Sigmoid colon (tissue), 7 donors: ENCODE results near the gene LDAF1. TPM values are rescaled to one million over a fixed set of nuclear protein-coding genes. Genes with fewer than 3 reads are reported as not detected.

ENCODE experiments used
- DNase-seq: peaks from one replicate; pipeline ENCODE4 v3.0.0-alpha.2; 2019
- H3K27ac ChIP-seq, 4 donors: fragments of 200-600 bp; sonication (generic); one replicate each; pipeline ENCODE4 v1.5.1; 2016 to 2019; ENCODE audit warnings: mild to moderate bottlenecking in 1 of 4
- H3K27me3 ChIP-seq, 3 donors: fragments of 200-600 bp; sonication (generic); one replicate each; pipeline ENCODE4 v1.5.1; 2019; ENCODE audit warnings: mild to moderate bottlenecking in 1 of 3
- H3K36me3 ChIP-seq, 4 donors: fragments of 200-600 bp; sonication (generic); one replicate each; pipeline ENCODE4 v1.5.1; 2016 to 2019
- H3K4me1 ChIP-seq, 4 donors: fragments of 200-600 bp; sonication (generic); one replicate each; pipeline ENCODE4 v1.5.1; 2017 to 2019
- H3K4me3 ChIP-seq, 4 donors: fragments of 200-600 bp; sonication (generic); one replicate each; pipeline ENCODE4 v1.5.1; 2017 to 2019; ENCODE audit warnings: mild to moderate bottlenecking in 2 of 4, moderate library complexity in 1 of 4
- H3K9me3 ChIP-seq, 4 donors: fragments of 200-600 bp in 3 of 4; sonication (generic) in 3 of 4; one replicate each; pipeline versions ENCODE4 v1.5.1 to v1.6.1; 2013 to 2019
- CTCF ChIP-seq, 4 experiments: fragments of 450-650 bp in 3 of 4; fragments of 200-600 bp in 1 of 4; IDR thresholded peaks; one replicate each; pipeline ENCODE4 v1.5.1; 2016 to 2019; ENCODE audit warnings: antibody characterized with exemption in 4 of 4, mild to moderate bottlenecking in 3 of 4, moderate library complexity in 2 of 4
- EP300 ChIP-seq, 4 donors: sonication (generic); formaldehyde crosslinking; IDR thresholded peaks; one replicate each; pipeline ENCODE4 v1.6.1; 2017; ENCODE audit warnings: antibody characterized with exemption in 4 of 4
- POLR2A ChIP-seq, 2 donors: fragments of 450-650 bp; IDR thresholded peaks; one replicate each; pipeline ENCODE4 v1.6.1; 2016; ENCODE audit warnings: antibody characterized with exemption in 2 of 2, mild to moderate bottlenecking in 2 of 2, moderate library complexity in 2 of 2
- POLR2AphosphoS5 ChIP-seq, 4 donors: sonication (generic); formaldehyde crosslinking; IDR thresholded peaks; one replicate each; pipeline ENCODE4 v1.6.1; 2017; ENCODE audit warnings: antibody characterized with exemption in 4 of 4
- WGBS, 2 donors: extraction: QIAGEN DNeasy Blood & Tissue Kit; methylation state at CpG; one replicate each; pipeline ENCODE4 v1.1.7; 2013; 5-methylcytosine and 5-hydroxymethylcytosine counted together
- intact Hi-C: fragments of 100-400 bp; cut with DNase I; formaldehyde crosslinking; loops from one replicate; pipeline ENCODE4 v1.15.1; 2023
- polyA plus RNA-seq, 3 donors: library from polyadenylated mRNA; stranded (reverse); fragments of 200-250 nt; gene quantifications; one replicate each; pipeline ENCODE4 v1.2.3, GENCODE V29; 2013
- total RNA-seq, 4 donors: library from RNA; depleted of rRNA; stranded (reverse); fragments of >200 nt; gene quantifications; one replicate each; pipeline ENCODE4 v1.1.0, GENCODE V29; 2016
- donor health status: healthy with polysubstance abuse.
- donor health status: Bipolar disorder and iron deficiency.
- donor health status: healthy.

Gene LDAF1
- total and polyA plus RNA-seq, 7 donors, result 28.0 to 158 (median 111) TPM

GRCh38 chr16:21184834-21185233 is 26.4 kb downstream of the LDAF1 start:
- TF ChIP-seq CTCF (IDR thresholded peaks at IDR 0.05) (no peak), POLR2A (IDR thresholded peaks at IDR 0.05) (no peak), EP300 (IDR thresholded peaks at IDR 0.05) (no peak), POLR2AphosphoS5 (IDR thresholded peaks at IDR 0.05) (no peak)
- peaks cover 19 to 30% (median 22%) of the 10 kb centered on the region in 4 donors for H3K36me3 ChIP-seq
- DNase-seq, result no peak
- no peaks in the 10 kb centered on the region for H3K27me3 ChIP-seq
- intact Hi-C loops, result loop anchor here (5.0 kb wide), 1 partner anchor 92 kb away; the partner anchor contains the start of gene CRYM
- WGBS, 2 donors, result 60 to 81% methylated on average over 3 of the region's 3 CpGs
- H3K4me1 ChIP-seq, result peaks cover 0 to 5% (median 4%) of the 10 kb centered on the region in 4 donors
- no peak overlapping the region for H3K27ac ChIP-seq
- no peaks in the 10 kb centered on the region for H3K9me3 ChIP-seq
- H3K4me3 ChIP-seq, result no peak overlapping the region

- Histone ChIP-seq H3K27ac (no peak overlapping the region), H3K27me3 (no peaks in the 10 kb centered on the region), H3K9me3 (no peaks in the 10 kb centered on the region), H3K36me3 (peaks cover 13 to 20% (median 16%) of the 10 kb centered on the region in 4 donors), H3K4me1 (peaks cover 0 to 5% (median 4%) of the 10 kb centered on the region in 4 donors), H3K4me3 (no peak overlapping the region)
- no peak for DNase-seq
- intact Hi-C loops, result loop anchor here (5.0 kb wide), 1 partner anchor 92 kb away; the partner anchor contains the start of gene CRYM
- no peak for TF ChIP-seq EP300 (IDR thresholded peaks at IDR 0.05)
- TF ChIP-seq CTCF (IDR thresholded peaks at IDR 0.05), result no peak
- no peak for TF ChIP-seq POLR2A (IDR thresholded peaks at IDR 0.05)
- no peak for TF ChIP-seq POLR2AphosphoS5 (IDR thresholded peaks at IDR 0.05)
- 50 to 84% methylated on average over 12 of the region's 12 CpGs for WGBS, 2 donors
Measured at GRCh38 chr16:21185659-21186325, 27.3 kb downstream of the LDAF1 start.

GRCh38 chr16:21186326-21186691 is 27.8 kb downstream of the LDAF1 start:
- Histone ChIP-seq H3K27ac (no peak overlapping the region), H3K4me3 (no peak overlapping the region), H3K9me3 (no peaks in the 10 kb centered on the region), H3K27me3 (no peaks in the 10 kb centered on the region), H3K36me3 (peaks cover 8 to 15% (median 13%) of the 10 kb centered on the region in 4 donors), H3K4me1 (peaks cover 0 to 5% (median 4%) of the 10 kb centered on the region in 4 donors)
- WGBS, 2 donors, result 33 to 70% methylated on average over 4 of the region's 4 CpGs
- intact Hi-C loops, result loop anchor here (5.0 kb wide), 1 partner anchor 91 kb away; the partner anchor contains the start of gene CRYM
- DNase-seq, result no peak
- TF ChIP-seq CTCF (IDR thresholded peaks at IDR 0.05) (no peak), EP300 (IDR thresholded peaks at IDR 0.05) (no peak), POLR2AphosphoS5 (IDR thresholded peaks at IDR 0.05) (no peak), POLR2A (IDR thresholded peaks at IDR 0.05) (no peak)

GRCh38 chr16:21189311-21189710 is 30.8 kb downstream of the LDAF1 start:
- Histone ChIP-seq H3K27me3 (no peaks in the 10 kb centered on the region), H3K27ac (no peak overlapping the region), H3K9me3 (no peaks in the 10 kb centered on the region), H3K4me3 (no peak overlapping the region), H3K36me3 (no peaks in the 10 kb centered on the region), H3K4me1 (peaks cover 0 to 5% (median 4%) of the 10 kb centered on the region in 4 donors)
- WGBS, 2 donors, result 50 to 80% methylated on average over 5 of the region's 5 CpGs
- no peak for DNase-seq
- intact Hi-C loops, result loop anchor here (5.0 kb wide), 1 partner anchor 88 kb away; the partner anchor contains the start of gene CRYM
- no peak for TF ChIP-seq POLR2A (IDR thresholded peaks at IDR 0.05)
- no peak for TF ChIP-seq CTCF (IDR thresholded peaks at IDR 0.05)
- TF ChIP-seq POLR2AphosphoS5 (IDR thresholded peaks at IDR 0.05), result no peak
- TF ChIP-seq EP300 (IDR thresholded peaks at IDR 0.05), result no peak
